D721Med (cell line): ENCODE measurements around the gene OTOA.
A peak's percentile ranks its signal among the peaks of the same experiment; 100 is the strongest.

ENCODE experiments used
- DNase-seq: peaks from one replicate; pipeline ENCODE4 v3.0.0; 2011; ENCODE audit warnings: low spot score; ENCODE audit not compliant: insufficient read length
- FAIRE-seq: peaks from 2 replicates; lab custom pipeline; 2011; peaks lifted over from hg19 to GRCh38; lab: Jason Lieb, UNC
- TF ChIP-seq, protein P1 (sequence below): IDR thresholded peaks from 2 replicates; pipeline ENCODE4 v1.5.1; 2012; ENCODE audit warnings: mild to moderate bottlenecking, control low read depth; ENCODE audit not compliant: insufficient read depth; ENCODE audit errors: missing control alignments

The OTOA gene

DNA sequence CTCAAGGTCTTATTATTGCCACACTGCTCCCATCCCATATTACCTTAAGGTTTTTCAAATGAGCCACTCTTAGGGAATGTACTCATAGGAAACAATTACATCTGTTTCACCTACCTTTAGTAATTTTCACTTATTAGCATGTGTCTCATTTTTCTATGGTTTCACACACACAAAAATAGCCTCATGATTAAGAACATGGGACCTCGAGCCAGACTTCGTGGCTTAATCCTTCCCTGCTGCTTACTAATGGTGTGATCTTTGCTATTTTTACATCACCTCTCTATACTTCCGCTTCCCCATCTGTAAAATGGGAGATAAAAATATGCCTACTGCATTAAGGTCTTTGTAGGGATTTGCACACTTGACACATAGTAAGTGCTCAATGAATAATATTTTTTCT is 38.5 kb downstream of the OTOA start:
- TF ChIP-seq, protein P1, sequence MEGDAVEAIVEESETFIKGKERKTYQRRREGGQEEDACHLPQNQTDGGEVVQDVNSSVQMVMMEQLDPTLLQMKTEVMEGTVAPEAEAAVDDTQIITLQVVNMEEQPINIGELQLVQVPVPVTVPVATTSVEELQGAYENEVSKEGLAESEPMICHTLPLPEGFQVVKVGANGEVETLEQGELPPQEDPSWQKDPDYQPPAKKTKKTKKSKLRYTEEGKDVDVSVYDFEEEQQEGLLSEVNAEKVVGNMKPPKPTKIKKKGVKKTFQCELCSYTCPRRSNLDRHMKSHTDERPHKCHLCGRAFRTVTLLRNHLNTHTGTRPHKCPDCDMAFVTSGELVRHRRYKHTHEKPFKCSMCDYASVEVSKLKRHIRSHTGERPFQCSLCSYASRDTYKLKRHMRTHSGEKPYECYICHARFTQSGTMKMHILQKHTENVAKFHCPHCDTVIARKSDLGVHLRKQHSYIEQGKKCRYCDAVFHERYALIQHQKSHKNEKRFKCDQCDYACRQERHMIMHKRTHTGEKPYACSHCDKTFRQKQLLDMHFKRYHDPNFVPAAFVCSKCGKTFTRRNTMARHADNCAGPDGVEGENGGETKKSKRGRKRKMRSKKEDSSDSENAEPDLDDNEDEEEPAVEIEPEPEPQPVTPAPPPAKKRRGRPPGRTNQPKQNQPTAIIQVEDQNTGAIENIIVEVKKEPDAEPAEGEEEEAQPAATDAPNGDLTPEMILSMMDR, result no peak
- FAIRE-seq, result no peak
- DNase-seq, result no peak

DNA sequence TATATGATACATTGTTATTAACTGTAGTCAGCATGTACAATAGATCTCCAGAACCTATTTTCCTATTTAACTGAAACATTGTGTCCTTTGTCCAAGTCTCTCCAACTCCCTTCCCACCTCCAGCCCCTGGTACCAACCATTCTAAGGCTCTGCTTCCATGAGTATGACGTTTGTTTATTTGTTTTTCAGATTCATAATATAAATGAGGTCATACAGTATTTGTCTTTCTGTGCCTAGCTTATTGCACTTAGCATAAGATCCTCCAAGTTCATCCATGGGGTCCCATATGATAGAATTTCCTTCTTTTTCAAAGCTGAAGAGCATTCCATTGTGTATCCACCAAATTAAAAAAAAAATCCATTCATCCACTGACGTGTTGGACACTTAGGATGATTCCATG is 39.4 kb downstream of the OTOA start:
- TF ChIP-seq, protein P1, result no peak
- no peak for FAIRE-seq
- no peak for DNase-seq

DNA sequence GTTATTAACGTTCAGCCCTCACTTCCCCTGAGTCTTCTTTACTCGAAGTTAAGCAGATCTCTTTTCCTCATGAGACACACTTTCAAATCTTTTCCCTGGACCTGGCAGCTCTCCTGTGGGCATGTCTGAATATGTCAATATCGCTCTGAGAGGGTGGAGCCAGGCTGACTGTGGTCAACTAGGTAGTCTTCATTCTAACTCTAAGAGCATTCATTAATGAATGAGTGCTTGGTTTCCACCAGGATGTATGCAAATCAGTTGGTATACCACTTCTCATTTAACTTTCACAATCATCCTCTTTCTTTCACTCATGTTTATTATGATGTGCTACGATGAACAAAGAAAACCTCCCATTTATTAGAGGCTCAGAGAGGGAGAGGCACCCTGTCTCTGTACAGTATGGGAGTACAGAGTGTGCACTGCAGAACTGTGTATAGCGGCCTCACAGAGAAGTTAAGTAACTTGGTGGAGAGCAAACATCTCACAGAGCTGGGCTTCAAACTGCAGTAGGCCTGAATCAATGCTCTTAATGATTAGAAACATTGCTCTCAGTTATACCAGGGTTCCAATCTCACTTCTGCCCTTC is 39.9 kb downstream of the OTOA start:
- FAIRE-seq (no peak), DNase-seq (no peak)
- TF ChIP-seq, protein P1, result no peak

DNA sequence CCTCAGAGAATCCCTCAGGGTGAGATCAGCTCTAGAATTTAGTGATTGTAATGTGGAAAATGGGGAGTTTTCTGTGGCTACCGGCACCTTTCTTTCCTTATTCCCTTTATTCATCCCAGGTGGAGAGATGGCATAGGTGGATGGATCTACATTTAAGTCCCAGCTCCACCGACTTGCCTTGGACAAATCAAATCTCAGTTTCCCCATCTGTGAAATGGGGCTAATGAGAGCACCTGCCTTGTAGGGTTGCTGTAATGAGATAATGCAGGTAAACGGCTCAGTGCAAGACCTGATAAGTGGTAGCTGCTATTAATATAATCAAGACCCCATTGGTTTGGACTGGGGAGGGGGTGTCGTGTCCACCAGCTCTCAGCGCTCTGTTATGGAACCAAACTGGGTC is 40.5 kb downstream of the OTOA start:
- TF ChIP-seq, protein P1, result no peak
- DNase-seq (no peak), FAIRE-seq (no peak)

DNA sequence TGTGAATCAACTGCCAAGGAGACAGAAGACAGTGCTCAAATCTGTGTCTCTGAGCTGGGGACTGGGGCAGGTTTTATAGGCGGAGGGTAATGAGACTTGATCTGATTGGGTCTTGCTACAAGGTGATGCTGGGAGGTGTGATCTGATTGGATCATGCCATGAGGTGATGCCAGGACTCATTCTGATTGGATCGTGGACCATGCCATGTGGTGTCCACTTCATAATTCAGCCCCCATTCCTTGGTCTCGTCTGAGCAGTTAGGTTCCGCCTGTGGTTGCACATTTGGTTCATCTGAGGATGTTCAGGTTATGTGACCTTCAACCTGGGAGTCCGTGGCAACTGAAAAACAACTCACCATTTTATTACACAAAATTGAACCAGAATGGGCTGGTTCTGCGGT is 41.0 kb downstream of the OTOA start:
- FAIRE-seq, result no peak
- DNase-seq, result no peak
- TF ChIP-seq, protein P1, result no peak

DNA sequence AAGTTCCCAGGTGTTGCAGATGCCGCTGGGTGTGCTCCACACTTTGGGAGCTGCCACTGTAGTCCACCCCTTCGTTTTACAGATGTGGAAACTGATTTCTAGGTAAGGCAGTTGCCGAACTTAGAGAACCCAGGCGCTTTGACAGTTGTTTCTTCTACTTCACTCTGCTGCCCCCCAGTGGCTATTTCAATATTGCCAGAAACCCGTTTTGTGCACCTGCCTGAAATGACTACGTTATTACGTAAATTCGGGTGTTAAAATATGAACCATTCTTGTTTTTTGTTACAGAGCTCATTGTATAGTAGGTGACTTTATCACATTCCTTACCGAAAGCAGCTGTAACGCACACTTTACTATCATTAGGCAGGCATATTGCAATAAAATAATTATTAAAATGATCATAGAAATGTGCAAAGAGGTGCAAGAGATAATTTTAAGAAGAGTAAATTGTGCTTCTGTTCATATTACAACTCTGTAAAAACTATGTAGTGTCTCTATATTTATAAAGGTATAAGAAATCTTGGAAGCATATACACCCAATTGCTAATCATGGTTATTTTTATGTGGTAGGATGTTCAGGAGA is 44.9 kb downstream of the OTOA start:
- DNase-seq, result peak; percentile 47
- peak; percentile 35 for FAIRE-seq
- TF ChIP-seq, protein P1, result peak; percentile 75

DNA sequence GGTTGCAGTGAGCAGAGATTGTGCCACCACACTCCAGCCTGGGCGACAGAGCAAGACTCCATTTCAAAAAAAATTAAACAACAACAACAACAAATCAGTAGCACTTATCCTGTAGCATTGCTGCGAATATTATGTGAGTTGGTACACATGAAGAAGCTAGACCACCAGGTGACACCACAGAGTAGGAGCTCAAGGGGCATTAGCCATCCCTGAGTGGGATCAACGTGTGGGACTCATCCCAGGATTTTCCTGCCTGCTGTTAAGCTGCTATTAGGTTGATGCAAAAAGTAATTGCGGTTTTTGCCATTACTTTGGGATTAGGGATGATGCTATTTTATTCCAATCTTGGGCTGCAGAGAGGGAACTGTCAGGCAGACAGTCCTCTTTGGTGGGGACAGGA is 47.2 kb downstream of the OTOA start:
- TF ChIP-seq, protein P1, result peak; percentile 57
- DNase-seq, result peak; percentile 86
- FAIRE-seq, result peak; percentile 92
